Measurements from ENCODE around the gene ELF1. TPM values are rescaled to one million over a fixed set of nuclear protein-coding genes. Genes with fewer than 3 reads are reported as not detected.

The ELF1 gene
- total RNA-seq, 1 donor: 410 TPM

DNA sequence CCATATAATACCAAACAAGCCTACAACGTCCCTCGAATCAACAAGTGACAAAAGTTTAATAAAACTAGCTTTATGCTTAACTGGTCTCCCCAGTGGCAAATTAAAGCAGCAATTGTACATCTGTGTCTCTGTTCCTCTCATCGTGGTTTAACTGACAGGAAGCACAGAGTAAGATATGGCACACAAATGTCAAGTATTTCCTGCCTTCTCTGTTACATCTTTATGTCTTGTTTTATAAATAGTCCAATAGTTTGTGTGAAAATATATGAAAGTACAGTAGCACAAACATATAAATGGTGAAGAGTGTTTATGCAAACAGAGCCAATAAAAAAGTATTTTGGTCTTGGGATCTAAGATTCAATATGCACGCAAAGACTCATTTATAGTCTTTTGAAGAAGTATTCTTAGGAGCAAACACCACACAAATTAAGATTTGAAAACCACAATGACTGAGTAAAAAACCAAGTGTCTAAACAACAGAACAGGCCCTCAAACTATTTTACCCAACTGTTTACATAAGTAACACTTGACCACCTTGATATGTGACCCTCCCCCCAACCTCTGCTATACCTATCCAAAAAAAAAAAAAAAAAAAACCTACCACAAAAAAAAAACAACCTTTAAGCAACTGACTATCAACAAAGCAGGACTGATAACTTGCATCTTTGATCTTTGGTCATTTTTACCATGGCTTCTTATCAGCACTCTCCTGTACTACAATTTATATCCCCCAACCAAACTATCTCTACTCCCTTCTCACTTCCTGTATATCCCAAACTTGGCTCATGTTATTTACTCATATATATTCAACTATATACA, 14.0 kb downstream of the ELF1 start:
- Histone ChIP-seq H3K27me3 (ENCODE audit: insufficient read depth, low read length) (no peaks in the 10 kb centered on the region), H3K9me3 (ENCODE audit: low read depth, low read length) (no peaks in the 10 kb centered on the region), H3K4me1 (ENCODE audit: insufficient read depth, low read length) (peaks cover 72% of the 10 kb centered on the region), H3K4me3 (ENCODE audit: low read length) (no peak overlapping the region)

DNA sequence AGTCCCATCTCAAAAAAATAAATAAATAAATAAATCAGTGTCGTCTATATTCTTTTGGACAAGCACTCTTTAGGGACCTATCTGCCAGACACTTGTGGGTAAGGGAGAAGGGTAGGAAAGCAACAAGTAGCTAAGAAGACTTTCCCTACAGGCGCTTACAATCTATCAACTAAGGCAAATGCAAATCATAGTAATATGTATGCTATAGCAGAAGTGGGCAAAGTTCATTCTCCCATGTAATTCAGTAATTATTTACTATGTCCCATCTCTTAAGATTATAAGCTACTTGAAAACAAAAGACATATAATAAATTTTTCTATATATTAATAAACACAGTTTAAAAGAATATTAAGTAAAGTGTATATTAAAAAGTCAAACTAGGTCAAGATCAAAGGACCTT, 16.5 kb downstream of the ELF1 start:
- no peaks in the 10 kb centered on the region for H3K9me3 ChIP-seq (ENCODE audit: low read depth, low read length)
- peaks cover 76% of the 10 kb centered on the region for H3K4me1 ChIP-seq (ENCODE audit: insufficient read depth, low read length)
- no peak overlapping the region for H3K4me3 ChIP-seq (ENCODE audit: low read length)
- H3K27me3 ChIP-seq (ENCODE audit: insufficient read depth, low read length): no peaks in the 10 kb centered on the region

DNA sequence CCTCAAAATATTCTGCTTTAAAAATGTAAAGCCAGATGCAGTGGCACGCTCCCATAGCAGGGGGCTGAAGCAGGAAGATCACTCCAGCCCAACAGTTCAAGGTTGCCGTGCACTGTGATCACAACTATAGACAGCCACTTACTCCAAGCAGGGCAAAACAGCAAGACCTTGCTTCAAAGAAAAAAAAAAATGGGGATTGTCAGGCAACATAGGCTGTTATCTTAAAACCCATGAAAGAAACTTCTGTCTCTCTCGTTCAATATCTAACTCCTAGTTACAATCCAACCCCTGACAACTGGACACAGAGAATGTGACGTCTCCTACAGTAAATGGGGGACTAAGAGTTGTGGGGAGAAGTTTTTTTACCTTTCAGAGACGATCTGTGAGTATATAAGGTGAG, 17.4 kb downstream of the ELF1 start:
- Histone ChIP-seq H3K27me3 (ENCODE audit: insufficient read depth, low read length) (no peaks in the 10 kb centered on the region), H3K4me3 (ENCODE audit: low read length) (no peak overlapping the region), H3K9me3 (ENCODE audit: low read depth, low read length) (no peaks in the 10 kb centered on the region), H3K4me1 (ENCODE audit: insufficient read depth, low read length) (peaks cover 76% of the 10 kb centered on the region)

DNA sequence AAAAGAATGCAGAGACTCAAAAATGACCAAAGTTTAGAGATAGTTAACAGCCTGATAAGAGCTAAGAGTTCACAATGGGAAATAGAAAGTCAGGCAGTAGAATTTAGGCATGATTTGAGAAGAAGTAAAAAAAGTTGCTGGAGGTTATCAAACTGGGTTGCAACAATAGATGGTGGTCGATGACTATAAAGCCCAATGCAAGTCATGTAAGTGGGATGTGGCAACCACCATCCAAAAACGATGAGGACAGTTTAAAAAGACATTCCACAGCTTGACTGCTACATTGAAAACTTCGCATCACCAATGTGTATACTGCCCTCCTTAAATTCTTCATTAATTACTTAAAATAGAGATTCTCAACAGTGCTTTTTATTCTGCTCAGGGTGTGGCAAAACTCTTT, 19.7 kb downstream of the ELF1 start:
- H3K9me3 ChIP-seq (ENCODE audit: low read depth, low read length): no peaks in the 10 kb centered on the region
- no peak overlapping the region for H3K4me3 ChIP-seq (ENCODE audit: low read length)
- H3K4me1 ChIP-seq (ENCODE audit: insufficient read depth, low read length): peaks cover 85% of the 10 kb centered on the region
- H3K27me3 ChIP-seq (ENCODE audit: insufficient read depth, low read length): no peaks in the 10 kb centered on the region

DNA sequence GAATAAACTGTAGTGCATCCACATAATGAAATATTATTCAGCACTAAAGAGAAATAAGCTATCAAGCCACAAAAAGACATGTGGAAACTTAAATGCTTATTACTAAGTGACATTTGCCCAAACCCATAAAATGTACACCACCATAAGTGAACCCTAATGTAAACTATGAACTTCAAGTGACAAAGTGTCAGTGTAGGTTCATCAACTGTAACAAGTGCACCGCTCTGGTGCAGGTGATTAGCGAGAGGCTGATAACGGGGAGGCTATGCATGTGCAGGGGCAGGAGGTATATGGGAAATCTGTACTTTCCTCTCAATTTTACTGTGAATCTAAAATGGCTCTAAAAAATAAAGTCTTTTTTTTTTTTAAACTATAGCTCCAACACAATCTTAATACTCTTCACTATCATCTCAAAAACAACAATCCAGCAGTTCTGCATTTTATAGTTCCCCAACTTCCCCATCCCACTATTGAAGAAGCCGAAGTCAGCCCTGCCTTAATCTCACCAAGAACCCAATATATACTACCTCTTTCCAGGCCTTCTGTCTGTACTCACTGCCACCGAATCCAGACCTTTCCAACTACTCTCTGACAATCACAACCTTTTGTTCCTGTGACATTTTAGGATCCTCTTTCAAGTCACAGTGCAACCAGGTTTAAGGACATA, 22.6 kb downstream of the ELF1 start:
- H3K4me3 ChIP-seq (ENCODE audit: low read length): no peak overlapping the region
- no peaks in the 10 kb centered on the region for H3K27me3 ChIP-seq (ENCODE audit: insufficient read depth, low read length)
- H3K4me1 ChIP-seq (ENCODE audit: insufficient read depth, low read length): peaks cover 82% of the 10 kb centered on the region
- no peaks in the 10 kb centered on the region for H3K9me3 ChIP-seq (ENCODE audit: low read depth, low read length)

DNA sequence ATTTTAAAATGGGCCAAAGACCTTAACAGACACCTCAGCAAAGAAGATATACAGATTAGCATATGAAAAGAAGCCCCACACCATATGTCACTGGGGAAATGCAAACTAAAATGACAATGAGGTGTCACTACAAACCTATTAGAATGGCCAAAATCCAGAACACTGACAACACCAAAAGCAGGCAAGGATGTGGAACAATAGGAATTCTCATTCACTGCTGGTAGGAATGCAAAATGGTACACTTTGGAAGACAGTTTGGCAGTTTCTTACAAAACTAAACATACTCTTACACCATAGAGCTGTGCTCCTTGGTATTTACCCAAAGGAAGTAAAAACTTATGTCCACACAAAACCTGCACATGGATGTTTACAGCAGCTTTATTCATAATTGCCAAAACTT, 23.1 kb downstream of the ELF1 start:
- Histone ChIP-seq H3K9me3 (ENCODE audit: low read depth, low read length) (no peaks in the 10 kb centered on the region), H3K4me3 (ENCODE audit: low read length) (no peak overlapping the region), H3K27me3 (ENCODE audit: insufficient read depth, low read length) (no peaks in the 10 kb centered on the region), H3K4me1 (ENCODE audit: insufficient read depth, low read length) (peaks cover 78% of the 10 kb centered on the region)

DNA sequence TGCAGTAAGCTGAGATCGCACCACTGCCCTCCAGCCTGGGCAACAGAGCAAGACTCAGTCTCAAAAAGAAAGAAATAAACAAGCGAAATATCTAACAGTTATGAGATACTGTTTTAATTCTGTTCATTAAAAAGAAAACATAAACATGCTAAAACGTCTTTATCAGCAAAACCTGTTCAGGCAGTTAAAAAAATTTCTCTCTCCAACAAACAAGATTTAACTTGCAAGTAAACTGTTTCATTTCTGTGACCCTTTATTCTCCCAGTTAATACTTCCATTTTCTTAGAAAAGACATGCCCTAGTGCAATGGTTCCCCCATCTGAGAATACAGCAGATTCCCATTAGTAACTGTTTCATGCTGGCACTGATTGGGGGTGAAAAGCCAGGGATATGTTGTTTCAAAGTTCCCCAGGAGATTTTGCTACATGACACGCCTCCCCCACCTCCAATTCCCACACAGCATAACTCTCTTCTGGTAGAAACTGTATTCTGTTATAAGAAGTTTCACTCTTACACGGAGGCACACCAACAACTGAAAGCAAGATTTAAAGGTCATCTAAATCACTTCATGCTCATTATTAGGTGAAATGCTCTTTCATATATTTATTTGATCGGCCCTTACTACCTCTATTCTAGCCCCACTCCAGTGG, 24.4 kb downstream of the ELF1 start:
- peaks cover 77% of the 10 kb centered on the region for H3K4me1 ChIP-seq (ENCODE audit: insufficient read depth, low read length)

DNA sequence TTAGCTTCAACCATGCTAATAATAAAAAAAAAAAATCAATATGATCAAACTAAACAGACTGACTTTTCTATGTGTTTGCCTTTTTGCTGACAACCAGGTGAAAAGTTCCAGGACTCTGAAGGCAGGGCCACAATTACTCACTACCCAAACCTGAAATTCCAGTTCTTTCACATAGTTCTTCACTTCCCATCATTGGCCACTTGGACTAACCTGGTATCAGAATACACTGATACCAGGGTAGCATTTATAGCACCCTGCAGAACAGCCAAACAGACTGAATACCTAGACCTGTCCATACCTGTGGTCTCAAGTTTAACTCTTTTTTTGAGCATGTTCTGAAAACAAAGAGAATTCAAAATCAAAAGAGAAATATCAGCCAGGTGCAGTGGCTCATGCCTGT, 25.1 kb downstream of the ELF1 start:
- Histone ChIP-seq H3K27me3 (ENCODE audit: insufficient read depth, low read length) (no peaks in the 10 kb centered on the region), H3K9me3 (ENCODE audit: low read depth, low read length) (no peaks in the 10 kb centered on the region), H3K4me1 (ENCODE audit: insufficient read depth, low read length) (peaks cover 70% of the 10 kb centered on the region), H3K4me3 (ENCODE audit: low read length) (no peak overlapping the region)

More for the DNA sequence above, 24.4 kb downstream of the ELF1 start:
- Histone ChIP-seq H3K9me3 (ENCODE audit: low read depth, low read length) (no peaks in the 10 kb centered on the region), H3K27me3 (ENCODE audit: insufficient read depth, low read length) (no peaks in the 10 kb centered on the region), H3K4me3 (ENCODE audit: low read length) (no peak overlapping the region)

DNA sequence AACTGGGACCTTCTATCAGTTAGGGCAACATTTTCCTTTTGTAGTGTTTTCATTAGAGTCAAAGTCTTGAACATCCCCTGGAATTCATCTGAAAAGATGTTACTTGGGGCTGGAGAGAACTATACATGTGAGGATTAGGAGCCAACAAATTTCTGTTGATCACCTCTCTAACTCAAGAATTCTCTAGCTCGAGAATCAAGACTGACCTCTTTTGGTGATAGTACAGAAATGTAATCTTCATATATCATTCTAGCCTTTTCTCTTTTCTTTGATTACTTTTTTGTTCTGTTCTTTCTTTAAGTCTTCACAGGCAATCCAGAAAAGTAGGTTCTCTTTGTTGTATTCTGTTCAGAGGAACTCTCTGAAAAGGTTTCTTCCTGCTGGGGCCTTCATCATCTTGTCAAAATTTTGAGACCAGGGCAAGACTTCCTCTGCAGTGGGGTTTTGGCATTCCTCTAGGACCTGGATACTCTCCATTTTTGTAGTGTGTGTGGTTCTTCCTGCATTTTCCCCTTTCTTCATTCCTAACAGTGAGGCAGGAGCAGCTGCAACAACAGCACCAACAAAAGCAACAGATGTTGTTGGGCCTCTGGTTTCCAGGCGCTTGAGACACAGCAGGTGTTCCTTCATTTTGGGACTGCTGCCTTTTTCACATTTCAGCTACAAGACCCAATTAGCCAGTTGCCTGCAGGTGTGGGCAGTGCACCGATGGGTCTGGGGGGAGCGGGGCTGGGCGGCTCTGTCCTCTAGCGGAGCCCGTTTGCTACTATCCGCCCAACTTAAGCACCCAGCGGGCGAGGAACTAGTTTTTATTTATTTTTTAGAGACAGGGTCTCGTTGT, 26.2 kb downstream of the ELF1 start:
- no peak overlapping the region for H3K4me3 ChIP-seq (ENCODE audit: low read length)
- no peaks in the 10 kb centered on the region for H3K27me3 ChIP-seq (ENCODE audit: insufficient read depth, low read length)
- H3K4me1 ChIP-seq (ENCODE audit: insufficient read depth, low read length): peaks cover 65% of the 10 kb centered on the region
- H3K9me3 ChIP-seq (ENCODE audit: low read depth, low read length): no peaks in the 10 kb centered on the region

DNA sequence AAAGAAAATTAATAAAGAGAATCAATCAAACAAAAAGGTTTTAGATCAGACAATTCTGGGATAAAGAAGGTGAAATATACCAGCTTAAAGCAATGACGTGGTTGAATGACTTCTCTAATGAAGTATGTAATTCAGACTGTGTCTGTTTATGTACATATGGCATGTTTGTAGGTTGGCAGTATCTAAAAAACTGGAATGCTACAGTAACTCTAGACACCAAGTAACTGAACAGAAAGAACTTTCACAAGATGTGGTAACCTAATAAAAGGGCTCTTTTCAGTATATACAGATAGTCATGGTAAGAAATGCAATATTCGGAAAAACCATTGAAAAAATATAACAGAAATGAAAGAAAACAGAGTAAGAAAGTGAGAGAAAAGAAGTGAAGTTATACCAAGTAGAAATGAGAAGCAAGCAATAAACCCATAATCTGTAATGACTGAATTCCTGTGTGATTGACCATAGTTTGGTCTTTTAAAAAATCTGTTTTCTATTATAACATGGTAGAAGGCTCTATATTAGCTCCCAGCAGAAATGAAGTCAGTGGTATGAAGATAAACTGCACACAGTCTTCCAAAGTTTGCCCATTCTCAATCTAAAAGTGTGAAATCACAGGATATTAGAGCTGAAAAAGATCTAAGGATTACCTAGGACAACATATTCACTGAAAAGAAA, 31.4 kb downstream of the ELF1 start:
- no peak overlapping the region for H3K4me3 ChIP-seq (ENCODE audit: low read length)
- H3K9me3 ChIP-seq (ENCODE audit: low read depth, low read length): no peaks in the 10 kb centered on the region
- peaks cover 56% of the 10 kb centered on the region for H3K4me1 ChIP-seq (ENCODE audit: insufficient read depth, low read length)
- no peaks in the 10 kb centered on the region for H3K27me3 ChIP-seq (ENCODE audit: insufficient read depth, low read length)

DNA sequence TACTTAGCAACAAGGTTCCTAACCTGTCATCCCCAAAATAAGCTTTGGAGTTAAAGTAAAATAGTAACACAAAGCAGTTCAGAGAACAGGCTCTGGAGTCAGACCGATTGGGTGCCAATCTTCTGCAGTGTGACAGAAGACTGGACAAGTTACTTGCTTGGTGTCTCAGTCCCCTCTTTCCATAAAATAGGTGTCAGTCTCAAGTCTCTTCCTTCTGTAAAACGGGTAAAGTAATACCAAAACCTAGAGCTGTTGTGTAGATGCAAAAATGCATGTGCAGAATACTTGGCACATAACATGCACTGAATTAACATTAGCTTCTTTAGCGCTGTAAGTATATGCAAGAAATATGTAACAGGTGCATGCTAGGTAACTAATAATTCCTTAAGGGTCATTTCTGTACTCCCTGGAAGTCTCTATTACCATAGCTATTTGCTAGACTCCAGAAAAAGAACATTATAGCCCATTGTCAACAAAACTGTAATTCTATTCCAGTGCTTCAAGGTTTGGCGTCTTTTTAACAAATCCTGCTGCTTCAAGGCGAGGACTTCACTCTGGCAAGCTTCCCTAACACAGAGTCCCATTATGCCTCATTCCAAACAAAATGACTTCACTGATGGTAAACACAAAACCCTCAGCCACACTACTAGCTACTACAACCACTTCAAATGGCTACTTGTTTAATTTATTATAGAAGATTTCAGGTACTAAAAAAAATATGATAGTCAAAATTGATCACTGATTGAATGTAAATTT, 32.8 kb downstream of the ELF1 start:
- no peaks in the 10 kb centered on the region for H3K27me3 ChIP-seq (ENCODE audit: insufficient read depth, low read length)
- H3K9me3 ChIP-seq (ENCODE audit: low read depth, low read length): no peaks in the 10 kb centered on the region
- H3K4me3 ChIP-seq (ENCODE audit: low read length): no peak overlapping the region
- H3K4me1 ChIP-seq (ENCODE audit: insufficient read depth, low read length): peaks cover 56% of the 10 kb centered on the region

DNA sequence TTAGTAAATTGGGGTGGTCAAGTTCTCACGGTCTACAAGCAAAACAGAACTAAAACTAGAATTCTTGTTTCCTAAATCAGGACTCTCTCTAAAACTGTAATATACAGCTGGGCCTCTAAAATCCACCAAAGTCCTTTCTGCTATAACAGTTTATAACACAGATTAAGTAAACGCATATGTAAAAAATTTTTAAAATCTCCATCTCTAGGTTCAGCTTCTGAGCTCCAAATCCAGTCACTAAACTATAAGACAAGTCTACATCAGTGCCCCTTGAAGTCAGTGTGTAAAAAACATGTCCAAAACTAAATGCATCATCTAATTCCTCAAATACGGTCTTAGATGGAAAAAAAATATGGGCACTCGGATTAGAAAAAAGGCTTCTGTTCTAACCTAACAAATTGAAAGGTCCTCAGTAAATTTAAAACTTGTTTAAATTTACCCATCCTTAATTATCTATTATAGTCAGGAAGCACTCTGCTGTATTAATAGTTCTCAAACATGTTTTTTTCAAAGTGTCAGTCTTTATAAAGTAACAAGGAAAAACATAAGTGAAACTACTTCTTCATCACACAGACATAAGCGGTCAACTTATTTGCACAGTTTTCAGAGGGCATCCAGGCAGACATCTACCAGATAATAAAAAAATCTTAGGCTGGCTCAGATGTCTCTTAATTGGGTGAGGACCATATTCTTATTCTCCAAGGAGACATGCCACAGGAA, 33.6 kb downstream of the ELF1 start:
- Histone ChIP-seq H3K27me3 (ENCODE audit: insufficient read depth, low read length) (no peaks in the 10 kb centered on the region), H3K4me3 (ENCODE audit: low read length) (no peak overlapping the region), H3K4me1 (ENCODE audit: insufficient read depth, low read length) (peaks cover 49% of the 10 kb centered on the region), H3K9me3 (ENCODE audit: low read depth, low read length) (no peaks in the 10 kb centered on the region)

DNA sequence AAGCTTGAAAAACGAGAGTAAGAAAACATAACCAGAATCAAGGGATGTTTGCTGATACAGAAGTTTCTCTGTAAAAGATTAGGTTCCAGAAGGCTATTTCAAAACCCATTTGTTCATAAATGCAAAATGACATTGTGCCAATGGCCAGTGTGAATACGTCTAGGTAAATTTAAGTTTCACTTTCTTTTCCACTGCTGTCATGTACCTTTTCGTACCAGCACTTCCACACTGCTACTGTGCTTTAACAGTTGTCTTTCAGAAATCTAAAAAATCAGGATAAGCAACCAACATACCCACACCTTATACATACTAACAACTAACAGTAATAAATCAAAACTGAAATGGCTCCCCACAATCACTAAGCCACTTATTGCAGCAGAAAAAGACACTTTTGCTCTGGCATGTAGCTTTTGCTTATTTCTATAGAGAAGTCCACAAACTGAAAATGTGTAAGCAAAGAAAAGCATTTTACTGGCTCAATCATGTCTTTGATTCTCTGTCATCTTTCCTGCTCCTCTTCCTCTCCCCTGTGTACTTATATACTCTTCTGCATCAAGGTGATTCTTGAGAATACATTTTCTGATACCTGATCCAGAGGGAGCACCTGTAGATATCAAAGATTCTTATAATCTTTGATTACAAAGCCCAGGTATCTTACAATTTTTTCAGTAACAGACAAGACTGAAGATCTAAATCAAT, 34.3 kb downstream of the ELF1 start:
- H3K4me3 ChIP-seq (ENCODE audit: low read length): peak overlapping the region; percentile 14
- no peaks in the 10 kb centered on the region for H3K9me3 ChIP-seq (ENCODE audit: low read depth, low read length)
- peaks cover 49% of the 10 kb centered on the region for H3K4me1 ChIP-seq (ENCODE audit: insufficient read depth, low read length)
- no peaks in the 10 kb centered on the region for H3K27me3 ChIP-seq (ENCODE audit: insufficient read depth, low read length)
